Brain microvascular endothelial cell (primary cell): ENCODE results near the gene GUCD1.

Source experiments
- DNase-seq: peaks from one replicate; pipeline ENCODE4 v3.0.0-alpha.2; 2020
- H3K27ac ChIP-seq: fragments of 250-450 bp; sonication (Bioruptor Pico); 2 replicates; pipeline ENCODE4 v1.5.1; 2020; ENCODE audit warnings: mild to moderate bottlenecking, moderate library complexity
- H3K27me3 ChIP-seq: fragments of 250-450 bp; sonication (Bioruptor Pico); replicated peaks from 2 replicates; pipeline ENCODE4 v1.5.1; 2020; ENCODE audit warnings: mild to moderate bottlenecking
- H3K36me3 ChIP-seq: fragments of 250-450 bp; sonication (Bioruptor Pico); replicated peaks from 2 replicates; pipeline ENCODE4 v1.5.1; 2020; ENCODE audit warnings: mild to moderate bottlenecking
- H3K4me3 ChIP-seq: 2 replicates; pipeline ENCODE4 v1.5.1; 2011; ENCODE audit warnings: low read depth, mild to moderate bottlenecking, control low read depth, low read length, moderate library complexity
- CTCF ChIP-seq: IDR thresholded peaks from 2 replicates; pipeline ENCODE4 v1.5.1; 2011; ENCODE audit warnings: low read depth, mild to moderate bottlenecking, moderate library complexity, low read length, control low read depth, inconsistent platforms; ENCODE audit errors: missing control alignments
- in situ Hi-C: cut with HindIII; loops from 2 replicates; pipeline ENCODE4 v1.10.0; 2017; ENCODE audit warnings: low sequenced_read_pairs, low pct_ligation_motif_present

GUCD1 gene

GRCh38 chr22:24585461-24585860, 30.5 kb upstream of the GUCD1 start:
- Histone ChIP-seq H3K27ac (no peak overlapping the region), H3K27me3 (no peaks in the 10 kb centered on the region), H3K4me3 (no peak overlapping the region), H3K36me3 (no peaks in the 10 kb centered on the region)
- no peak for TF ChIP-seq CTCF
- in situ Hi-C loops, result no loop called here
- no peak for DNase-seq

- in situ Hi-C loops, result no loop called here
- H3K27ac ChIP-seq, result no peak overlapping the region
- no peak for DNase-seq
- no peak overlapping the region for H3K4me3 ChIP-seq
- no peaks in the 10 kb centered on the region for H3K36me3 ChIP-seq
- H3K27me3 ChIP-seq, result no peaks in the 10 kb centered on the region
- no peak for TF ChIP-seq CTCF
Measured at GRCh38 chr22:24584871-24585411, 30.0 kb upstream of the GUCD1 start.

GRCh38 chr22:24584166-24584790, 29.3 kb upstream of the GUCD1 start:
- DNase-seq, result no peak
- in situ Hi-C loops, result no loop called here
- no peak for TF ChIP-seq CTCF
- Histone ChIP-seq H3K36me3 (no peaks in the 10 kb centered on the region), H3K4me3 (no peak overlapping the region), H3K27me3 (no peaks in the 10 kb centered on the region), H3K27ac (no peak overlapping the region)

GRCh38 chr22:24583221-24584165, 28.6 kb upstream of the GUCD1 start:
- in situ Hi-C loops, result no loop called here
- TF ChIP-seq CTCF, result no peak
- no peak overlapping the region for H3K4me3 ChIP-seq

GRCh38 chr22:24582056-24582814, 27.3 kb upstream of the GUCD1 start:
- no peaks in the 10 kb centered on the region for H3K36me3 ChIP-seq
- H3K27me3 ChIP-seq, result no peaks in the 10 kb centered on the region
- no peak for DNase-seq
- TF ChIP-seq CTCF, result no peak
- H3K27ac ChIP-seq, result no peak overlapping the region
- in situ Hi-C loops, result no loop called here
- no peak overlapping the region for H3K4me3 ChIP-seq

More at GRCh38 chr22:24583221-24584165, 28.6 kb upstream of the GUCD1 start:
- Histone ChIP-seq H3K36me3 (no peaks in the 10 kb centered on the region), H3K27ac (no peak overlapping the region), H3K27me3 (no peaks in the 10 kb centered on the region)
- DNase-seq, result no peak
